Ovary (tissue), 9 donors: ENCODE results near the gene MYL2. TPM values are rescaled to one million over a fixed set of nuclear protein-coding genes. Genes with fewer than 3 reads are reported as not detected.

Source experiments
- DNase-seq, 5 donors: peaks; one replicate each; pipeline ENCODE4 v3.0.0-alpha.2; 2019 to 2020
- H3K27ac ChIP-seq, 2 donors: fragments of 200-600 bp; one replicate each; pipeline versions ENCODE4 v1.5.1 to v1.8.0; 2019 to 2022
- H3K27me3 ChIP-seq: fragments of 200-600 bp; one replicate; pipeline ENCODE4 v1.8.0; 2022
- H3K36me3 ChIP-seq: fragments of 200-600 bp; sonication (generic); one replicate; pipeline ENCODE4 v1.5.1; 2019
- H3K4me1 ChIP-seq: one replicate; pipeline ENCODE4 v1.8.1; 2013; ENCODE audit warnings: mild to moderate bottlenecking, moderate library complexity; ENCODE audit not compliant: insufficient read depth
- H3K4me3 ChIP-seq: fragments of 200-600 bp; sonication (generic); one replicate; pipeline ENCODE4 v1.5.1; 2017
- H3K9me3 ChIP-seq, 2 donors: fragments of 200-600 bp in 1 of 2; sonication (generic) in 1 of 2; one replicate each; pipeline versions ENCODE4 v1.5.1 to v1.8.1; 2013 to 2019; ENCODE audit warnings: mild to moderate bottlenecking in 1 of 2, moderate library complexity in 1 of 2
- CTCF ChIP-seq, 3 donors: fragments of 450-650 bp in 2 of 3; fragments of 200-600 bp in 1 of 3; IDR thresholded peaks; one replicate each; pipeline versions ENCODE4 v1.5.1 to v1.8.0; 2016 to 2022; ENCODE audit warnings: antibody characterized with exemption in 3 of 3, mild to moderate bottlenecking in 1 of 3
- EP300 ChIP-seq: sonication (generic); formaldehyde crosslinking; IDR thresholded peaks from one replicate; pipeline ENCODE4 v1.6.1; 2017; ENCODE audit warnings: antibody characterized with exemption
- POLR2A ChIP-seq: fragments of 450-650 bp; IDR thresholded peaks from one replicate; pipeline ENCODE4 v1.6.1; 2017; ENCODE audit warnings: antibody characterized with exemption, mild to moderate bottlenecking, moderate library complexity
- WGBS, 3 donors: extraction: QIAGEN DNeasy Blood & Tissue Kit in 1 of 3; methylation state at CpG; one replicate each; pipeline versions ENCODE4 v1.1.5 to v1.1.7; 2013 to 2017; 5-methylcytosine and 5-hydroxymethylcytosine counted together
- intact Hi-C, 4 donors: fragments of 100-400 bp; cut with DNase I; formaldehyde crosslinking; loops; one replicate each; pipeline versions ENCODE4 v1.11.0 to v1.15.1; 2022 to 2023
- polyA plus RNA-seq, 2 donors: library from polyadenylated mRNA; stranded (reverse); fragments of 200-250 nt in 1 of 2; fragments of 350-450 nt in 1 of 2; fragmentation: Illumina TruSeq in 1 of 2; extraction: RNeasy Lipid Tissue Mini Kit (QIAGEN cat#74804) in 1 of 2; gene quantifications; one replicate each; pipeline ENCODE4 v1.2.3, GENCODE V29; 2013 to 2014
- total RNA-seq, 7 donors: library from RNA; depleted of rRNA in 2 of 7; stranded (reverse); fragments of >200 nt in 2 of 7; fragmentation: NEBNext Ultra II Directional in 3 of 7; extraction: Animal tissue kit (Norgen Biotek cat#: 25700) in 3 of 7; gene quantifications; one replicate each; pipeline versions ENCODE4 v1.1.0 to v1.2.4, GENCODE V29; 2016 to 2023
- donor health status: DM: no; HTN: no; CAD: no; lungs with moderate emphysema.
- donor health status: DM: no; HTN: no; CAD: no.
- donor health status: Bipolar disorder and iron deficiency.
- donor health status: DM: yes; HTN: yes; CAD: no.
- donor health status: DM: no; HTN: no; CAD: no.
- donor health status: DM: yes; HTN: yes; CAD: no.

MYL2 gene
- total and polyA plus RNA-seq, 9 donors, result 1.4 to 2.9 (median 1.6) TPM; not detected in 5

GRCh38 chr12:110874351-110874750, 46.0 kb downstream of the MYL2 start:
- no peaks in the 10 kb centered on the region for H3K36me3 ChIP-seq
- no peak overlapping the region for H3K27ac ChIP-seq
- no peaks in the 10 kb centered on the region for H3K4me1 ChIP-seq
- TF ChIP-seq EP300, result no peak
- TF ChIP-seq CTCF (IDR thresholded peaks at IDR 0.05), result no peak
- TF ChIP-seq POLR2A, result no peak
- no peak for DNase-seq
- H3K27me3 ChIP-seq, result no peaks in the 10 kb centered on the region
- WGBS, 3 donors, result 80 to 89% (median 84%) methylated on average over 2 of the region's 2 CpGs
- H3K4me3 ChIP-seq, result no peak overlapping the region
- no peaks in the 10 kb centered on the region for H3K9me3 ChIP-seq
- intact Hi-C loops, result no loop called here

- DNase-seq, result no peak
- no peaks in the 10 kb centered on the region for H3K9me3 ChIP-seq
- H3K4me1 ChIP-seq, result no peaks in the 10 kb centered on the region
- WGBS, 3 donors, result 68 to 81% (median 77%) methylated on average over 4 of the region's 4 CpGs
- no peaks in the 10 kb centered on the region for H3K27me3 ChIP-seq
- H3K4me3 ChIP-seq, result no peak overlapping the region
- no peaks in the 10 kb centered on the region for H3K36me3 ChIP-seq
- no peak overlapping the region for H3K27ac ChIP-seq
- intact Hi-C loops, result no loop called here
- no peak for TF ChIP-seq CTCF (IDR thresholded peaks at IDR 0.05)
- TF ChIP-seq EP300, result no peak
- no peak for TF ChIP-seq POLR2A
Observed at GRCh38 chr12:110872100-110872499, 48.3 kb downstream of the MYL2 start.

GRCh38 chr12:110869803-110870202, 50.6 kb downstream of the MYL2 start:
- intact Hi-C loops, result no loop called here

GRCh38 chr12:110869026-110869425, 51.4 kb downstream of the MYL2 start:
- H3K4me3 ChIP-seq, result no peak overlapping the region
- no peaks in the 10 kb centered on the region for H3K27me3 ChIP-seq
- H3K4me1 ChIP-seq, result no peaks in the 10 kb centered on the region
- TF ChIP-seq CTCF (IDR thresholded peaks at IDR 0.05) (no peak), POLR2A (no peak), EP300 (no peak)
- H3K27ac ChIP-seq, result no peak overlapping the region
- no peaks in the 10 kb centered on the region for H3K36me3 ChIP-seq
- DNase-seq, result no peak
- H3K9me3 ChIP-seq, result no peaks in the 10 kb centered on the region
- 71 to 74% (median 71%) methylated on average over 3 of the region's 3 CpGs for WGBS, 3 donors
- intact Hi-C loops, result no loop called here

More at GRCh38 chr12:110869803-110870202, 50.6 kb downstream of the MYL2 start:
- no peaks in the 10 kb centered on the region for H3K9me3 ChIP-seq
- no peaks in the 10 kb centered on the region for H3K4me1 ChIP-seq
- WGBS, 3 donors, result 70 to 82% (median 73%) methylated on average over 5 of the region's 5 CpGs
- H3K27me3 ChIP-seq, result no peaks in the 10 kb centered on the region
- no peak for TF ChIP-seq CTCF (IDR thresholded peaks at IDR 0.05)
- no peak for TF ChIP-seq POLR2A
- TF ChIP-seq EP300, result no peak
- DNase-seq, result no peak
- no peak overlapping the region for H3K27ac ChIP-seq
- H3K36me3 ChIP-seq, result no peaks in the 10 kb centered on the region
- no peak overlapping the region for H3K4me3 ChIP-seq
